HEK293 (cell line): ENCODE results near the gene APCDD1L.

Source experiments
- CTCF ChIA-PET: fragments of 350-600 bp; formaldehyde crosslinking; extraction: SDS; loops from one replicate; lab custom pipeline; 2021; ENCODE audit warnings: antibody characterized with exemption; lab: Yijun Ruan, JAX
- POLR2A ChIA-PET: fragments of 300-600 bp; formaldehyde crosslinking; extraction: SDS; loops from one replicate; lab custom pipeline; 2020; ENCODE audit warnings: antibody characterized with exemption, inconsistent platforms; lab: Yijun Ruan, JAX
- H3K27ac ChIP-seq: fragments of 200-500 bp; sonication (Bioruptor generic); 2 replicates; pipeline ENCODE4 v1.5.1; 2014; ENCODE audit warnings: low read depth, low read length, control low read depth, inconsistent platforms; ENCODE audit errors: extremely low read depth
- H3K36me3 ChIP-seq, 2 experiments: fragments of 200-500 bp in 1 of 2; sonication (Bioruptor generic) in 1 of 2; 1 replicate in 1 of 2; 2 replicates in 1 of 2; pipeline ENCODE4 v1.5.1; 2014 to 2017; ENCODE audit warnings: inconsistent platforms in 2 of 2, low read length in 2 of 2; ENCODE audit not compliant: control insufficient read depth in 2 of 2, insufficient read depth in 1 of 2
- H3K4me1 ChIP-seq: fragments of 200-500 bp; sonication (Bioruptor generic); 2 replicates; pipeline ENCODE4 v1.5.1; 2014; ENCODE audit warnings: mild to moderate bottlenecking, low read length, inconsistent platforms; ENCODE audit not compliant: control insufficient read depth, insufficient read depth
- H3K4me3 ChIP-seq: 2 replicates; pipeline ENCODE4 v1.5.1; 2011; ENCODE audit warnings: low read depth, mild to moderate bottlenecking, control low read depth, low read length, moderate library complexity
- H3K9me3 ChIP-seq: fragments of 200-500 bp; sonication (Bioruptor generic); 2 replicates; pipeline ENCODE4 v1.5.1; 2014; ENCODE audit warnings: low read depth, low read length, inconsistent platforms; ENCODE audit not compliant: control insufficient read depth, insufficient read depth
- AEBP2 ChIP-seq: fragments of 450-650 bp; formaldehyde crosslinking; IDR thresholded peaks from 2 replicates; pipeline ENCODE4 v1.5.1; 2016; ENCODE audit warnings: missing biosample characterization, missing genetic modification characterization, borderline replicate concordance
- BCL6B ChIP-seq: fragments of 450-650 bp; formaldehyde crosslinking; IDR thresholded peaks from 2 replicates; pipeline ENCODE4 v1.5.1; 2017; ENCODE audit warnings: missing biosample characterization, missing genetic modification characterization
- EGR2 ChIP-seq: fragments of 450-650 bp; formaldehyde crosslinking; IDR thresholded peaks from 2 replicates; pipeline ENCODE4 v1.5.1; 2016; ENCODE audit warnings: low read depth, missing biosample characterization, missing genetic modification characterization
- GLIS2 ChIP-seq: fragments of 450-650 bp; formaldehyde crosslinking; IDR thresholded peaks from 2 replicates; pipeline ENCODE4 v1.5.1; 2016; ENCODE audit warnings: missing biosample characterization, missing genetic modification characterization
- IKZF3 ChIP-seq: fragments of 450-650 bp; IDR thresholded peaks from 2 replicates; pipeline ENCODE4 v1.5.0; 2018; ENCODE audit warnings: missing biosample characterization, mild to moderate bottlenecking, missing genetic modification characterization, moderate library complexity
- KLF7 ChIP-seq: fragments of 450-650 bp; formaldehyde crosslinking; IDR thresholded peaks from 2 replicates; pipeline ENCODE4 v1.5.1; 2016; ENCODE audit warnings: missing biosample characterization, missing genetic modification characterization, borderline replicate concordance
- PRDM1 ChIP-seq: fragments of 450-650 bp; formaldehyde crosslinking; IDR thresholded peaks from 2 replicates; pipeline ENCODE4; 2016; ENCODE audit warnings: missing biosample characterization, missing genetic modification characterization
- SP7 ChIP-seq: fragments of 450-650 bp; formaldehyde crosslinking; IDR thresholded peaks from 2 replicates; pipeline ENCODE4 v1.5.1; 2016; ENCODE audit warnings: missing biosample characterization, missing genetic modification characterization
- ZBTB49 ChIP-seq: fragments of 450-650 bp; formaldehyde crosslinking; IDR thresholded peaks from 2 replicates; pipeline ENCODE4 v1.5.1; 2016; ENCODE audit warnings: missing biosample characterization, missing genetic modification characterization, low read depth
- ZBTB7A ChIP-seq: fragments of 450-650 bp; formaldehyde crosslinking; IDR thresholded peaks from 2 replicates; pipeline ENCODE4 v1.5.1; 2016; ENCODE audit warnings: low read depth, missing biosample characterization, missing genetic modification characterization
- ZNF239 ChIP-seq: fragments of 450-650 bp; formaldehyde crosslinking; IDR thresholded peaks from 2 replicates; pipeline ENCODE4 v1.5.1; 2016; ENCODE audit warnings: missing biosample characterization, missing genetic modification characterization
- ZNF335 ChIP-seq: fragments of 450-650 bp; formaldehyde crosslinking; conservative IDR thresholded peaks from 2 replicates; pipeline ENCODE4 v1.5.1; 2016; ENCODE audit warnings: missing biosample characterization, missing genetic modification characterization
- ZNF366 ChIP-seq: fragments of 450-650 bp; formaldehyde crosslinking; conservative IDR thresholded peaks from 2 replicates; pipeline ENCODE4 v1.5.1; 2016; ENCODE audit warnings: missing biosample characterization, missing genetic modification characterization
- ZNF37A ChIP-seq: fragments of 450-650 bp; IDR thresholded peaks from 2 replicates; pipeline ENCODE4 v1.5.1; 2018; ENCODE audit warnings: missing biosample characterization, missing genetic modification characterization
- ZNF394 ChIP-seq: fragments of 450-650 bp; formaldehyde crosslinking; IDR thresholded peaks from 2 replicates; pipeline ENCODE4 v1.5.1; 2016; ENCODE audit warnings: missing biosample characterization, missing genetic modification characterization, mild to moderate bottlenecking, moderate library complexity, borderline replicate concordance
- ZNF488 ChIP-seq: fragments of 450-650 bp; formaldehyde crosslinking; IDR thresholded peaks from 2 replicates; pipeline ENCODE4 v1.5.1; 2016; ENCODE audit warnings: missing biosample characterization, missing genetic modification characterization
- ZNF544 ChIP-seq: fragments of 450-650 bp; formaldehyde crosslinking; IDR thresholded peaks from 2 replicates; pipeline ENCODE4 v1.5.0; 2017; ENCODE audit warnings: missing biosample characterization, missing genetic modification characterization
- ZNF664 ChIP-seq: fragments of 450-650 bp; formaldehyde crosslinking; IDR thresholded peaks from 2 replicates; pipeline ENCODE4 v1.5.1; 2016; ENCODE audit warnings: missing biosample characterization, missing genetic modification characterization
- ZNF707 ChIP-seq: fragments of 450-650 bp; formaldehyde crosslinking; IDR thresholded peaks from 2 replicates; pipeline ENCODE4 v1.5.1; 2016; ENCODE audit warnings: missing biosample characterization, missing genetic modification characterization
- ZNF747 ChIP-seq: fragments of 450-650 bp; formaldehyde crosslinking; IDR thresholded peaks from 2 replicates; pipeline ENCODE4 v1.5.1; 2016; ENCODE audit warnings: missing biosample characterization, missing genetic modification characterization
- ZNF776 ChIP-seq: fragments of 450-650 bp; formaldehyde crosslinking; IDR thresholded peaks from 2 replicates; pipeline ENCODE4 v1.5.0; 2017; ENCODE audit warnings: missing biosample characterization, missing genetic modification characterization, borderline replicate concordance
- ZNF785 ChIP-seq: fragments of 450-650 bp; formaldehyde crosslinking; IDR thresholded peaks from 2 replicates; pipeline ENCODE4 v1.5.1; 2016; ENCODE audit warnings: missing biosample characterization, missing genetic modification characterization
- ZSCAN30 ChIP-seq: fragments of 450-650 bp; IDR thresholded peaks from 2 replicates; pipeline ENCODE4 v1.5.1; 2018; ENCODE audit warnings: missing biosample characterization, mild to moderate bottlenecking, missing genetic modification characterization, moderate library complexity

Gene APCDD1L

GRCh38 chr20:58515233-58516212 is at the start of gene APCDD1L:
Gene APCDD1L, minus strand, starts transcription at chr20:58515399. Its CDS starts 692 bp downstream, at chr20:58514707.
- peak; percentile 49; the same call in 1 of the 2 replicates for TF ChIP-seq ZNF366 (tag by site-specific recombination)
- TF ChIP-seq PRDM1 (tag by site-specific recombination): peak; percentile 100
- TF ChIP-seq EGR2 (tag by site-specific recombination): no peak
- H3K36me3 ChIP-seq: no peaks in the 10 kb centered on the region
- no peaks in the 10 kb centered on the region for H3K4me1 ChIP-seq
- CTCF ChIA-PET: no interaction called here
- H3K27ac ChIP-seq: no peak within 1 kb of the TSS
- POLR2A ChIA-PET: no interaction called here
- no peaks in the 10 kb centered on the region for H3K9me3 ChIP-seq
- no peak within 1 kb of the TSS for H3K4me3 ChIP-seq

- Histone ChIP-seq H3K9me3 (no peaks in the 10 kb centered on the region), H3K27ac (no peak overlapping the region), H3K4me3 (no peak overlapping the region), H3K4me1 (no peaks in the 10 kb centered on the region), H3K36me3 (no peaks in the 10 kb centered on the region)
- POLR2A ChIA-PET: no interaction called here
- CTCF ChIA-PET: no interaction called here
- TF ChIP-seq ZNF707 (no peak), IKZF3 (tag by site-specific recombination) (no peak), ZNF37A (no peak), ZNF488 (tag by site-specific recombination) (no peak), AEBP2 (tag by site-specific recombination) (no peak), BCL6B (tag by site-specific recombination) (no peak), ZBTB7A (tag by site-specific recombination) (no peak), SP7 (tag by site-specific recombination) (no peak), ZNF776 (tag by site-specific recombination) (no peak), ZSCAN30 (tag by site-specific recombination) (no peak), ZBTB49 (tag by site-specific recombination) (no peak), ZNF394 (no peak), ZNF785 (tag by site-specific recombination) (no peak), ZNF664 (no peak), ZNF747 (tag by site-specific recombination) (no peak), KLF7 (tag by site-specific recombination) (no peak), ZNF544 (tag by site-specific recombination) (no peak), GLIS2 (tag by site-specific recombination) (no peak), ZNF335 (tag by site-specific recombination) (no peak), ZNF239 (no peak)
These were observed 44.1 kb upstream of the APCDD1L start for GRCh38 chr20:58559368-58559729.
